CD4-positive, alpha-beta T cell treated with Interferon alpha-2 for 1 hour (primary cell): Measurements from ENCODE around the gene DEFB129.
"Not testable (repeated sequence)": the region's sequence is repeated elsewhere in the genome, so short reads cannot be mapped to it uniquely, and the experiment has no call there.

Experiments
- DNase-seq, 2 donors: peaks; one replicate each; pipeline ENCODE4 v3.0.0-alpha.2; 2020 to 2022

DEFB129 gene

GRCh38 chr20:226958-227357 is at the start of gene DEFB129:
Gene DEFB129, plus strand, starts transcription at chr20:227258. Its CDS starts 31 bp downstream, at chr20:227289.
- no peak for DNase-seq

GRCh38 chr20:184288-184687 is 42.8 kb upstream of the DEFB129 start:
- no peak for DNase-seq

- DNase-seq, result no peak
Observed at GRCh38 chr20:187733-188132, 39.3 kb upstream of the DEFB129 start.

GRCh38 chr20:189611-190010 is 37.4 kb upstream of the DEFB129 start, which contains the start of gene DEFB128:
Gene DEFB128, minus strand, starts transcription at chr20:189711. Its CDS starts 88 bp downstream, at chr20:189623.
- DNase-seq, result no peak

GRCh38 chr20:198225-198624 is 28.8 kb upstream of the DEFB129 start:
- DNase-seq, result no peak

GRCh38 chr20:199996-200395 is 27.1 kb upstream of the DEFB129 start:
- no peak for DNase-seq

GRCh38 chr20:203630-204029 is 23.4 kb upstream of the DEFB129 start:
- DNase-seq, result not testable (repeated sequence)

- DNase-seq, result peak; percentile 33 to 59
Observed at GRCh38 chr20:208942-209566, 18.0 kb upstream of the DEFB129 start.

- DNase-seq, result no peak
Observed at GRCh38 chr20:210809-211502, 16.1 kb upstream of the DEFB129 start.

GRCh38 chr20:214383-214782 is 12.7 kb upstream of the DEFB129 start:
- DNase-seq, result no peak

GRCh38 chr20:215796-216195 is 11.3 kb upstream of the DEFB129 start:
- no peak for DNase-seq

- no peak for DNase-seq
Observed at GRCh38 chr20:217266-217665, 9.8 kb upstream of the DEFB129 start.

- peak in 1 of 2 donors; percentile 16 for DNase-seq
Observed at GRCh38 chr20:219290-220115, 7.6 kb upstream of the DEFB129 start.

GRCh38 chr20:221258-221830 is 5.7 kb upstream of the DEFB129 start:
- DNase-seq, result no peak

GRCh38 chr20:225879-226278 is 1.2 kb upstream of the DEFB129 start:
- not testable (repeated sequence) for DNase-seq

- no peak for DNase-seq
Observed at GRCh38 chr20:227439-228105, 514 bp downstream of the DEFB129 start.

GRCh38 chr20:235891-236290 is 8.8 kb downstream of the DEFB129 start:
- DNase-seq, result no peak

- peak; percentile 18 to 50 for DNase-seq
Observed at GRCh38 chr20:237489-237888, 10.4 kb downstream of the DEFB129 start.

GRCh38 chr20:237929-238328 is 10.9 kb downstream of the DEFB129 start:
- DNase-seq, result peak in 1 of 2 donors; percentile 16

GRCh38 chr20:242905-243304 is 15.8 kb downstream of the DEFB129 start:
- DNase-seq, result no peak

GRCh38 chr20:251354-251753 is 24.3 kb downstream of the DEFB129 start:
- DNase-seq, result no peak

- no peak for DNase-seq
Observed at GRCh38 chr20:252801-253200, 25.7 kb downstream of the DEFB129 start.

GRCh38 chr20:253447-253846 is 26.4 kb downstream of the DEFB129 start:
- not testable (repeated sequence) for DNase-seq
